Effector memory CD8-positive, alpha-beta T cell (primary cell): ENCODE results near the gene SLCO2A1.

ENCODE experiments used
- ATAC-seq: fragments of 150-1000 bp; cut with Tn5 transposase; replicated peaks from 2 replicates; pipeline ENCODE4 v1.10.0; 2021; ENCODE audit warnings: mild to moderate bottlenecking, moderate library complexity
- DNase-seq, 3 experiments: peaks; one replicate each; pipeline ENCODE4 v3.0.0; 2021
- H3K27ac Mint-ChIP-seq, 2 donors: one replicate each; pipeline ENCODE4 v1.8.0; 2022; ENCODE audit warnings: mild to moderate bottlenecking in 2 of 2, mixed read lengths in 2 of 2, moderate library complexity in 2 of 2
- H3K27me3 Mint-ChIP-seq, 2 donors: one replicate each; pipeline ENCODE4 v1.8.0; 2022; ENCODE audit warnings: mixed read lengths in 2 of 2
- H3K36me3 Mint-ChIP-seq: one replicate; pipeline ENCODE4 v1.8.0; 2022; ENCODE audit warnings: mild to moderate bottlenecking, moderate library complexity, mixed read lengths; ENCODE audit not compliant: insufficient read depth
- H3K4me1 Mint-ChIP-seq, 2 donors: one replicate each; pipeline ENCODE4 v1.8.0; 2022; ENCODE audit warnings: low read depth in 2 of 2, mixed read lengths in 2 of 2
- H3K4me3 Mint-ChIP-seq, 2 donors: one replicate each; pipeline ENCODE4 v1.8.0; 2022; ENCODE audit warnings: mild to moderate bottlenecking in 2 of 2, mixed read lengths in 2 of 2, moderate library complexity in 2 of 2
- H3K9me3 Mint-ChIP-seq, 2 donors: one replicate each; pipeline ENCODE4 v1.8.0; 2022; ENCODE audit warnings: mixed read lengths in 2 of 2

The SLCO2A1 gene

DNA sequence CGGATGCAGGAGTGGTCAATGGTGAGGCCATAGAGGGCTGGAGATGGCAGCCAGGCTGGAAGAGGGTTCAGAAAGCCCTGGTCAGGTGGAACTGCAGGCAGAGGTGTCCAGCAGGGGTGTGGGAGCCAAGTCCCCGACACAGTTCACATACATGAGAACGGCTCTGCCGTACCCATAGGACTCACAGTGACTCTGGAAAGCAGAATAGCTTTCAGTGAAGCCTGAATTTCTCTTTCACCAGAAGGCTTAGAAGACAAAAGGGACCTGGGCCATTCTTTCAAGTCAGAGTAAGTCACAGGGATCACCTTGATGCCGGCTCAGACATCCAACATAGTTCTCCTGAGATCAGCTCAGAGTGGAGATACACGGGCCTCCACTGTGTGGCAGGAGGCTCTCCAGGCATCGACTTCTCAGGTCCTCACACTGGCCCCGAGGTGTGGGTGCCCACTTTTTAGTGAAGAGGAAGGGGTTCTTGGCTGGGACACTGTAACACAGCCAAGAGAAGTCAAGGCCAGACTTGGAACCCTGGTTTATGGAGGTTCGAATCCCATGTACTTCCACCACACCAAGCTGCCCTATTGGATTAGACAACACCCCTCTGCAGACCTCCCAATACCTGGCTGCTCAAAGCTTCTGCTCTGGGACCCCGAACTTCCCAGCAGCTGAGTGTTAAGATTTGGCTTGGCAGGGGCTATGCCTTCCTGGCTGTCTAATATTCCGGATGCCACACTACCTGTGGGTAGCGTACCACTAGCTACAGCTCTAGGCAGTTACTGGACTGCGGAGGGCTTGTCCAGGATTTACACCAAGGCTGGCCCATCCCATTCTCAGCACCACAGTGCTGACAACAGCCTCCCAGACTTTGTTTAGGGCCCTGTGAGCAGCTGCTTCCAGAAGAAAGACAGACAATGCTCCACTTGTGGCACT, 93.6 kb downstream of the SLCO2A1 start:
- ATAC-seq, result no peak
- no peak for DNase-seq
- H3K27ac Mint-ChIP-seq, result no peak overlapping the region

GRCh38 chr3:133934996-133935842, 94.5 kb downstream of the SLCO2A1 start:
- H3K9me3 Mint-ChIP-seq, result no peaks in the 10 kb centered on the region
- ATAC-seq (no peak), DNase-seq (no peak)
- no peak overlapping the region for H3K27ac Mint-ChIP-seq
- H3K4me1 Mint-ChIP-seq, result no peaks in the 10 kb centered on the region
- H3K27me3 Mint-ChIP-seq, result peaks cover 11 to 50% of the 10 kb centered on the region in 2 donors
- H3K4me3 Mint-ChIP-seq, result no peak overlapping the region
- H3K36me3 Mint-ChIP-seq, result no peaks in the 10 kb centered on the region

More for the DNA sequence above, 93.6 kb downstream of the SLCO2A1 start:
- no peaks in the 10 kb centered on the region for H3K36me3 Mint-ChIP-seq
- H3K9me3 Mint-ChIP-seq, result no peaks in the 10 kb centered on the region
- peaks cover 11 to 51% of the 10 kb centered on the region in 2 donors for H3K27me3 Mint-ChIP-seq
- H3K4me1 Mint-ChIP-seq, result no peaks in the 10 kb centered on the region
- no peak overlapping the region for H3K4me3 Mint-ChIP-seq

DNA sequence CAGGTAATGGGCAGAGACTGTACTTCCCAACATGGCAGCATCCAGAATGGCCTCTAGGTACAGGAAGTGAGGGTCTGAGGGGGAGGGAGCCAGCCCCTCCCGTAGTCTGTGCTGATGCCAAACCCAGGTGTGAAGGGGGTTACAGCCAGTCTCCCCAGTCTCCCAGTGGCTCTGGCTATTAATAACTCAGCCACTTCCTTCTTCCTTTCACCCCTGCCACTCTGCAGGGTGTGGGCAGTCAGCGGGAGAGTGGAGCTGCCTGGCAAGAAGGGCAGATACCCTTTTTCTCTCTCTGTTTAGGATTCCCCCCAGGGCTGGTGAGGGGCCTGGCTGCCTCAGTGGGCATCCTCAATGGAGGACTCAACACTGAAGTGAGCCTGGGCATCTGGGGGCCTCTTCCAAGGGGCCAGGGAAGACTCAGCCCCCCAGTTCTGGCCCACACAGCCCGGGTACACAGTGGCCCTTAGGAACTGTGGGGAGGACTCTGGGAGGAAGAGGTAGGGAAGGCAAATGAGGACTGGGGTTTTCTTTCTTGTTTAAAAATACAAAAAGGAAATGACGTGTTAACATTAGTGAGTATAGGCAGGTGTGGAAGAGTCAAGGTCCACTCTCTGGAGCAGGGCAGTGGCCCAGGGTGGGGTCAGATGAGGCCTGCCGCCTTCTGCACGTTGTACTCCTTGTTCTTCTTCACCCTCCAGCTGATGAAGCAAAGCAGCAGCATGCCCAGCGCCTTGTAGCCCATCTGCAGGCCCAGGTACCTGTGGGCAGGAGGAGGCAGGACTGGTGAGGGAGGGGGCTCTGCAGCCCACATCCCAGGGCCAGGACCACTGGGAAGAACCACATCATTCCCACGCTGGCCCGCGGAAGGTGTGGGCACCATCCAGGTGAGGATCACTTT, 95.4 kb downstream of the SLCO2A1 start:
- no peak for ATAC-seq
- no peaks in the 10 kb centered on the region for H3K4me1 Mint-ChIP-seq
- no peaks in the 10 kb centered on the region for H3K36me3 Mint-ChIP-seq
- no peaks in the 10 kb centered on the region for H3K9me3 Mint-ChIP-seq
- no peak for DNase-seq
- H3K4me3 Mint-ChIP-seq, result no peak overlapping the region
- H3K27me3 Mint-ChIP-seq, result peaks cover 13 to 49% of the 10 kb centered on the region in 2 donors
- H3K27ac Mint-ChIP-seq, result no peak overlapping the region

- no peak overlapping the region for H3K27ac Mint-ChIP-seq
- no peak overlapping the region for H3K4me3 Mint-ChIP-seq
- H3K36me3 Mint-ChIP-seq, result no peaks in the 10 kb centered on the region
- no peaks in the 10 kb centered on the region for H3K9me3 Mint-ChIP-seq
- no peak for DNase-seq
- peaks cover 0 to under 1% of the 10 kb centered on the region in 2 donors for H3K4me1 Mint-ChIP-seq
- H3K27me3 Mint-ChIP-seq, result peaks cover 22 to 52% of the 10 kb centered on the region in 2 donors
- no peak for ATAC-seq
These were observed 96.4 kb downstream of the SLCO2A1 start for GRCh38 chr3:133933097-133934024.

DNA sequence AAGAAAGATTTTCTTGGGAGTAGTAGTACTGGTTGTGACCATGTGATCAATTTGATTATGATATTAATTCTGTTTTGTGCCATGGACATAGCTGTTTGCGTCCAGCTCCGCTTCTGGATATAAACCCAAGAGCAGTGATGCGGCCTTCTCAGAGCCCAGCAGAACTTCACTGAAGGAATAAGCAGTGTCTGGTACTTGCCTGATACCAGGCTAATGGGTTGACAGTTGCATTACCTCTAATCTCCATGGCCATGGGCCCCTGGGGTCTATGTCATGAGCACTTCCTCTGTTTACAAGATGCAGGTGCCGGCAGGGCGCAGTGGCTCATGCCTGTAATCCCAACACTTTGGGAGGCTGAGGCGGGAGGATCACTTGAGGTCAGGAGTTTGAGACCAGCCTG, 97.7 kb downstream of the SLCO2A1 start:
- Mint-ChIP-seq H3K9me3 (no peaks in the 10 kb centered on the region), H3K27ac (no peak overlapping the region), H3K36me3 (no peaks in the 10 kb centered on the region), H3K27me3 (peaks cover 23 to 46% of the 10 kb centered on the region in 2 donors), H3K4me1 (peaks cover 6 to 7% of the 10 kb centered on the region in 2 donors), H3K4me3 (no peak overlapping the region)
- DNase-seq, result no peak
- ATAC-seq, result no peak

DNA sequence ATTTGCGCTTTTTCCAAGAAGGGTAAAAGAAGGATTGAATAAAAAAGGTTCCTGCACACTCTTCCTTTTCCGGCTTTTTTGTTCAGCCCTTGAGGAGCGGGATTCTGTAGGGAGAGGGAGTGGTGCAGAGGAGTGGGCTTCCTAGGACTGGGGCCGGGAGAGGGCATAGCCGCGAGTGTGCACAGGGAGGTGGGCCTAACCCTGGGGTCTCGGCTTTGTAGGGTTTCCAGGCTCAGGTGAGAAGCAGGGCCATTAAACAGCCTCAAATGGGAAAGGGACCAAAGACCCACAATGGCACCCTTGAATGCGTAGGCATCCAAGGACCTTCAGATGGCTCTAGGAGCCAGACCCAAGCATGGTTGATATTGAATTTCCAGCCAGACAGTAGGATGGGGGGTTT, 98.6 kb downstream of the SLCO2A1 start:
- Mint-ChIP-seq H3K4me1 (peaks cover 6 to 7% of the 10 kb centered on the region in 2 donors), H3K36me3 (no peaks in the 10 kb centered on the region), H3K9me3 (no peaks in the 10 kb centered on the region), H3K27me3 (peaks cover 28 to 38% of the 10 kb centered on the region in 2 donors), H3K27ac (no peak overlapping the region), H3K4me3 (no peak overlapping the region)
- DNase-seq (no peak), ATAC-seq (no peak)

DNA sequence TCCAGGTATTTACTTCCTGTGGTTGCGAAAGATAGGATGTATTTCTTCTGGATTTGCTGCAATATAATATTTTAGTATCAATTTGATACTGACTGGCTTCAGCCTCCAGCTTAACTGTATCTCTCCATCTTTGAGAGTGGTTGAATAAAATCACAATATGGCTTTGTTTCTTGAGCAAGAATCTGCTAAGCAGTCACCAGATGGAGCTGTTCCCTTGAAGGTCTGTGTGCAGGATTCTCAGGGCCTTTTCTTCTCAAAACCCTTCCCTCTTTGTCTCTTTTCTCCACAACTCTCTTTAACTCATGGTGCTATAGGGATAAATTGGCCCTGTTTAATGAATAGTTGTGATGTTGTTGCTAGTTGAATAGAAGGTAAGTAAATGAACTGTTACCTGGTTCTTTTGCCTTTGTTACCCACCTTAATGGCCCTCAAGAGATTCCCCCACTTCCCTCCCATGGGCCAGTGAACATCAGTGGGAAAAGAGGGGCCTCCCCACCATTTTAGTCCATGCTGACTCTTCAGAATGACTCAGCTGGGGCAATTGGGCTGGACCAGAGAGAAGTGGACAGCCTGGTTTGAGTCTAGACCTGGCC, 99.3 kb downstream of the SLCO2A1 start:
- ATAC-seq (no peak), DNase-seq (no peak)
- Mint-ChIP-seq H3K4me3 (no peak overlapping the region), H3K4me1 (peaks cover 6 to 7% of the 10 kb centered on the region in 2 donors), H3K36me3 (no peaks in the 10 kb centered on the region), H3K9me3 (no peaks in the 10 kb centered on the region), H3K27ac (no peak overlapping the region), H3K27me3 (peaks cover 23 to 31% of the 10 kb centered on the region in 2 donors)

DNA sequence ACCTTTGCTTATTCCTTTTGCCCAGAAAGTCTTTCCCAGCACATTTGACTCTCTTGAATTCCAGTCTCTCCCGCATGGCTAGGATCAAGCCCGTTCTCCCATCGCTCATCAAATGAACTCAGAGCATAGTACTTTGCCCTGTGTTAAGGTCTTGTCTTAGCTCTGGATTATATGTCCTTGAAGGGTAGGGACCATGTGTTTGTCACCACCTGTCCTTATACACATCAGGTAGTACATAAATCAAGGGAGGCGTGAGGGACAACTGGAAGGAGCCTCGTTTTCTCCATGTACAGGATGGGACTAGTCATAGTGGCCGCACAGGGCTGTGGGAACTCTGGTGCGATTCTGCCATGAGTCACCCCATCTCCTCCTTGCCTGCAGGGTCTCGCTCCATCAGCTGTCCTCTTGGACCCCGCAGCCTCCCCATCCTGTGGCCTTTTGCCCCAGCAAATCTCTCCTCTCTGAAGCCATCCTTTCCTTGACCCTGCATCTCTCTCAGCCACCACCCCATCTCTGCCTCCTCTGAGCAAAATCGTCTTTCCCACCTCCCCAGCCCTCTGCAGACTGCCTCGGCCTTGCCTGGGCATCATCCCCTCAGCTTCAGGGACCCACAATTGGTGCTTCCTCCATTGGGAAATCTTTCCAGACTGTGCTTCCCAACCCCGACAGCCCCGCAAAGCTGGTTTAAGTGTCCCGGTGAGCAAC, 100.7 kb downstream of the SLCO2A1 start:
- Mint-ChIP-seq H3K4me1 (peaks cover 6 to 7% of the 10 kb centered on the region in 2 donors), H3K27me3 (peaks cover 22 to 27% of the 10 kb centered on the region in 2 donors), H3K4me3 (peak overlapping the region in 1 of 2 donors; percentile 35), H3K36me3 (no peaks in the 10 kb centered on the region), H3K9me3 (no peaks in the 10 kb centered on the region), H3K27ac (no peak overlapping the region)
- ATAC-seq, result no peak
- no peak for DNase-seq

- H3K36me3 Mint-ChIP-seq, result no peaks in the 10 kb centered on the region
- peaks cover 6 to 7% of the 10 kb centered on the region in 2 donors for H3K4me1 Mint-ChIP-seq
- ATAC-seq (no peak), DNase-seq (no peak)
- peak overlapping the region; percentile 67 to 71 for H3K4me3 Mint-ChIP-seq
- H3K27me3 Mint-ChIP-seq, result peaks cover 22 to 27% of the 10 kb centered on the region in 2 donors
- peak overlapping the region in 1 of 2 donors; percentile 69 for H3K27ac Mint-ChIP-seq
- H3K9me3 Mint-ChIP-seq, result no peaks in the 10 kb centered on the region
These were observed 101.4 kb downstream of the SLCO2A1 start for GRCh38 chr3:133928136-133928893.

- ATAC-seq (peak; percentile 98), DNase-seq (peak; percentile 70 to 80 (median 77))
- peak overlapping the region; percentile 67 to 71 for H3K4me3 Mint-ChIP-seq
- H3K4me1 Mint-ChIP-seq, result peaks cover 6 to 7% of the 10 kb centered on the region in 2 donors
- H3K27ac Mint-ChIP-seq, result peak overlapping the region in 1 of 2 donors; percentile 69
- H3K36me3 Mint-ChIP-seq, result no peaks in the 10 kb centered on the region
- H3K9me3 Mint-ChIP-seq, result no peaks in the 10 kb centered on the region
- H3K27me3 Mint-ChIP-seq, result peaks cover 22 to 27% of the 10 kb centered on the region in 2 donors
These were observed 102.1 kb downstream of the SLCO2A1 start for GRCh38 chr3:133927540-133928066.
